H9 (cell line): ENCODE measurements around the gene SNRNP48. TPM values are rescaled to one million over a fixed set of nuclear protein-coding genes. Genes with fewer than 3 reads are reported as not detected.

Experiments used
- DNase-seq: peaks from one replicate; pipeline ENCODE4 v3.0.0-alpha.2; 2017
- H2AFZ ChIP-seq: one replicate; pipeline ENCODE4 v1.6.1; 2013; ENCODE audit warnings: mild to moderate bottlenecking, low read length, control low read depth, moderate library complexity
- H2AK5ac ChIP-seq: 2 replicates; pipeline ENCODE4 v1.6.1; 2013; ENCODE audit warnings: low read length, control low read depth, mixed read lengths; ENCODE audit not compliant: insufficient read length
- H2BK120ac ChIP-seq: one replicate; pipeline ENCODE4 v1.6.1; 2013; ENCODE audit warnings: low read depth, mild to moderate bottlenecking, low read length, control low read depth, inconsistent platforms; ENCODE audit not compliant: poor library complexity, severe bottlenecking
- H2BK12ac ChIP-seq: 2 replicates; pipeline ENCODE4 v1.6.1; 2013; ENCODE audit warnings: low read length, control low read depth, mixed read lengths, low read depth; ENCODE audit not compliant: insufficient read length
- H2BK15ac ChIP-seq: 2 replicates; pipeline ENCODE4 v1.6.1; 2013; ENCODE audit warnings: low read depth, low read length, control low read depth
- H2BK20ac ChIP-seq: one replicate; pipeline ENCODE4 v1.6.1; 2013; ENCODE audit warnings: low read depth, mild to moderate bottlenecking, low read length, control low read depth, inconsistent platforms; ENCODE audit not compliant: poor library complexity, severe bottlenecking
- H2BK5ac ChIP-seq: 2 replicates; pipeline ENCODE4 v1.6.1; 2013; ENCODE audit warnings: low read length, control low read depth, mixed read lengths; ENCODE audit not compliant: insufficient read length
- H3K14ac ChIP-seq: 2 replicates; pipeline ENCODE4 v1.6.1; 2013; ENCODE audit warnings: low read length, control low read depth; ENCODE audit not compliant: insufficient read depth
- H3K18ac ChIP-seq: 2 replicates; pipeline ENCODE4 v1.6.1; 2013; ENCODE audit warnings: low read depth, mild to moderate bottlenecking, mixed read lengths, low read length, control low read depth; ENCODE audit not compliant: insufficient read length
- H3K23ac ChIP-seq: 2 replicates; pipeline ENCODE4 v1.6.1; 2013; ENCODE audit warnings: low read length, control low read depth, mixed read lengths, low read depth; ENCODE audit not compliant: insufficient read length
- H3K23me2 ChIP-seq: 2 replicates; pipeline ENCODE4 v1.6.1; 2013; ENCODE audit warnings: low read depth, mild to moderate bottlenecking, mixed read lengths, low read length, control low read depth; ENCODE audit not compliant: insufficient read length, poor library complexity, severe bottlenecking
- H3K27ac ChIP-seq: 2 replicates; pipeline ENCODE4 v1.5.1; 2013; ENCODE audit warnings: low read length, control low read depth, mixed read lengths, low read depth; ENCODE audit not compliant: insufficient read length
- H3K27me3 ChIP-seq: 2 replicates; pipeline ENCODE4 v1.6.1; 2013; ENCODE audit warnings: low read length, control low read depth, inconsistent platforms; ENCODE audit not compliant: insufficient read depth
- H3K4ac ChIP-seq: 2 replicates; pipeline ENCODE4 v1.6.1; 2013; ENCODE audit warnings: low read depth, mild to moderate bottlenecking, control low read depth, inconsistent platforms, low read length, moderate library complexity
- H3K4me1 ChIP-seq: 2 replicates; pipeline ENCODE4 v1.6.1; 2013; ENCODE audit warnings: low read length, control low read depth, inconsistent platforms; ENCODE audit not compliant: insufficient read depth
- H3K4me2 ChIP-seq: 2 replicates; pipeline ENCODE4 v1.6.1; 2013; ENCODE audit warnings: low read length, control low read depth, mixed read lengths; ENCODE audit not compliant: insufficient read length, insufficient read depth
- H3K56ac ChIP-seq: 2 replicates; pipeline ENCODE4 v1.6.1; 2013; ENCODE audit warnings: low read depth, mild to moderate bottlenecking, mixed read lengths, low read length, control low read depth; ENCODE audit not compliant: insufficient read length
- H3K79me1 ChIP-seq: 2 replicates; pipeline ENCODE4 v1.6.1; 2013; ENCODE audit warnings: low read depth, mild to moderate bottlenecking, moderate library complexity, low read length, control low read depth, inconsistent platforms; ENCODE audit not compliant: insufficient read depth, poor library complexity, severe bottlenecking
- H3K79me2 ChIP-seq: 2 replicates; pipeline ENCODE4 v1.6.1; 2013; ENCODE audit warnings: low read length, control low read depth, inconsistent platforms; ENCODE audit not compliant: insufficient read depth
- H3K9ac ChIP-seq: 2 replicates; pipeline ENCODE4 v1.6.1; 2013; ENCODE audit warnings: low read length, control low read depth, mixed read lengths; ENCODE audit not compliant: insufficient read length; ENCODE audit errors: extremely low read depth
- H3K9me3 ChIP-seq: one replicate; pipeline ENCODE4 v1.6.1; 2013; ENCODE audit warnings: low read depth, low read length, inconsistent platforms; ENCODE audit not compliant: control insufficient read depth
- H3T11ph ChIP-seq: one replicate; pipeline ENCODE4 v1.6.1; 2013; ENCODE audit warnings: mild to moderate bottlenecking, low read length, control low read depth, inconsistent platforms
- H4K20me1 ChIP-seq: one replicate; pipeline ENCODE4 v1.6.1; 2013; ENCODE audit not compliant: control insufficient read depth, insufficient read length, insufficient read depth
- H4K5ac ChIP-seq: 2 replicates; pipeline ENCODE4 v1.6.1; 2013; ENCODE audit warnings: low read depth, mild to moderate bottlenecking, mixed read lengths, low read length, control low read depth; ENCODE audit not compliant: insufficient read length
- H4K8ac ChIP-seq: replicated peaks from 2 replicates; pipeline ENCODE4 v1.6.1; 2013; ENCODE audit warnings: low read length, control low read depth, mixed read lengths, low read depth; ENCODE audit not compliant: insufficient read length
- H4K91ac ChIP-seq: 2 replicates; pipeline ENCODE4 v1.6.1; 2013; ENCODE audit warnings: low read depth, mild to moderate bottlenecking, moderate library complexity, mixed read lengths, low read length, control low read depth; ENCODE audit not compliant: insufficient read length
- H3K27ac Mint-ChIP-seq, 3 experiments: 2 replicates in 2 of 3; 3 replicates in 1 of 3; pipeline ENCODE4 v1.8.0; 2020 to 2021; ENCODE audit warnings: mixed read lengths in 3 of 3, mild to moderate bottlenecking in 1 of 3, moderate library complexity in 1 of 3
- H3K27me3 Mint-ChIP-seq: 2 replicates; pipeline ENCODE4 v1.8.0; 2021; ENCODE audit warnings: low read depth, mild to moderate bottlenecking, moderate library complexity, mixed read lengths
- H3K36me3 Mint-ChIP-seq, 3 experiments: 2 replicates in 2 of 3; 3 replicates in 1 of 3; pipeline ENCODE4 v1.8.0; 2020 to 2021; ENCODE audit warnings: low read depth in 3 of 3, mixed read lengths in 3 of 3; ENCODE audit not compliant: insufficient read depth in 1 of 3
- H3K4me1 Mint-ChIP-seq, 2 experiments: 2 replicates each; pipeline ENCODE4 v1.8.0; 2020; ENCODE audit warnings: mixed read lengths in 2 of 2
- H3K4me3 Mint-ChIP-seq, 2 experiments: 2 replicates in 1 of 2; 3 replicates in 1 of 2; pipeline ENCODE4 v1.8.0; 2020 to 2021; ENCODE audit warnings: mild to moderate bottlenecking in 2 of 2, mixed read lengths in 2 of 2, moderate library complexity in 1 of 2
- H3K9me3 Mint-ChIP-seq, 2 experiments: 2 replicates in 1 of 2; 3 replicates in 1 of 2; pipeline ENCODE4 v1.8.0; 2020; ENCODE audit warnings: mild to moderate bottlenecking in 2 of 2, mixed read lengths in 2 of 2, moderate library complexity in 1 of 2
- WGBS: extraction: QIAGEN DNeasy Blood & Tissue Kit; methylation state at CpG from one replicate; pipeline ENCODE4 v1.1.7; 2013; ENCODE audit warnings: missing lambda C conversion rate, low lambda C conversion rate, mixed read lengths; ENCODE audit not compliant: insufficient read length; ENCODE audit errors: extremely low coverage; 5-methylcytosine and 5-hydroxymethylcytosine counted together
- total RNA-seq: library from RNA; stranded (reverse); gene quantifications from 2 replicates; pipeline ENCODE4 v1.2.1, GENCODE V29; 2021
- TF ChIP-seq, protein P1 (sequence below): fragments of 200-600 bp; sonication (generic); conservative IDR thresholded peaks from 3 replicates; pipeline ENCODE4 v1.8.0; 2021; ENCODE audit warnings: antibody characterized with exemption, mild to moderate bottlenecking

Gene SNRNP48
- total RNA-seq, 1 experiment from 2014 or later = 16.9 TPM

DNA sequence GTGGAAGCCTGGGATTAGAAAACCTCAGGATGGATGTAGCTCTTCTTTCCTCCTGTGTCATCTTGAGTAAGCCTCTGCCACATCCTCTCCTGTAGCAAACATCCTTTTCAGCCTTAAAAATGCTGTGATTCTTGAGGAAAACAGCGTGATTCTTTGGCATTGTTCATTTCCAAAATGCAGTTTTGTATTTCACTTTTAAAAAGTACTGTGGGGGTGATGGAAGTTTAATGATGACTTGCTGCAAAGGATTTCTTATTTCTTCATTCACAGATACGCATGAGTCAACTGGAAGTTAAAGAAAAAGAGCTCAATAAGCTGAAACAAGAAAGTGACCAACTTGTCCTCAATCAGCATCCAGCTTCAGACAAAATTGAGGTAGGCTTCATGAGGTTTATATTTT lies 23.9 kb upstream of the SNRNP48 start:
- H3K18ac ChIP-seq = no peak overlapping the region
- no peaks in the 10 kb centered on the region for H3K9me3 ChIP-seq
- no peak overlapping the region for H3K27ac ChIP-seq
- no peak for DNase-seq
- H3K27me3 Mint-ChIP-seq = no peaks in the 10 kb centered on the region
- no peak overlapping the region for H3K14ac ChIP-seq
- H2BK120ac ChIP-seq = no peak overlapping the region
- WGBS = no CpG with 5 or more reads among the region's 2 CpGs
- H3T11ph ChIP-seq = no peak overlapping the region
- no peaks in the 10 kb centered on the region for H4K20me1 ChIP-seq
- H3K27ac Mint-ChIP-seq = peak overlapping the region in 1 of 3 experiments; percentile 10; a peak in 1 of 7 replicates
- no peaks in the 10 kb centered on the region for H3K79me2 ChIP-seq
- H2AK5ac ChIP-seq = no peak overlapping the region
- no peak overlapping the region for H4K5ac ChIP-seq
- no peaks in the 10 kb centered on the region for H3K9me3 Mint-ChIP-seq
- TF ChIP-seq, protein P1, sequence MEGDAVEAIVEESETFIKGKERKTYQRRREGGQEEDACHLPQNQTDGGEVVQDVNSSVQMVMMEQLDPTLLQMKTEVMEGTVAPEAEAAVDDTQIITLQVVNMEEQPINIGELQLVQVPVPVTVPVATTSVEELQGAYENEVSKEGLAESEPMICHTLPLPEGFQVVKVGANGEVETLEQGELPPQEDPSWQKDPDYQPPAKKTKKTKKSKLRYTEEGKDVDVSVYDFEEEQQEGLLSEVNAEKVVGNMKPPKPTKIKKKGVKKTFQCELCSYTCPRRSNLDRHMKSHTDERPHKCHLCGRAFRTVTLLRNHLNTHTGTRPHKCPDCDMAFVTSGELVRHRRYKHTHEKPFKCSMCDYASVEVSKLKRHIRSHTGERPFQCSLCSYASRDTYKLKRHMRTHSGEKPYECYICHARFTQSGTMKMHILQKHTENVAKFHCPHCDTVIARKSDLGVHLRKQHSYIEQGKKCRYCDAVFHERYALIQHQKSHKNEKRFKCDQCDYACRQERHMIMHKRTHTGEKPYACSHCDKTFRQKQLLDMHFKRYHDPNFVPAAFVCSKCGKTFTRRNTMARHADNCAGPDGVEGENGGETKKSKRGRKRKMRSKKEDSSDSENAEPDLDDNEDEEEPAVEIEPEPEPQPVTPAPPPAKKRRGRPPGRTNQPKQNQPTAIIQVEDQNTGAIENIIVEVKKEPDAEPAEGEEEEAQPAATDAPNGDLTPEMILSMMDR = no peak
- peaks cover 28 to 85% (median 77%) of the 10 kb centered on the region in 3 experiments for H3K36me3 Mint-ChIP-seq
- H3K9ac ChIP-seq = no peak overlapping the region
- no peak overlapping the region for H3K4ac ChIP-seq
- H3K56ac ChIP-seq = no peak overlapping the region
- no peak overlapping the region for H2BK5ac ChIP-seq
- H3K23ac ChIP-seq = no peak overlapping the region
- H3K4me1 ChIP-seq = no peaks in the 10 kb centered on the region
- no peaks in the 10 kb centered on the region for H3K27me3 ChIP-seq
- H3K23me2 ChIP-seq = no peaks in the 10 kb centered on the region
- H3K4me1 Mint-ChIP-seq = 0 out of 4 replicates have a peak, but pooled peaks cover 0 to 4% of the 10 kb centered on the region in 2 experiments
- no peaks in the 10 kb centered on the region for H3K79me1 ChIP-seq
- H3K4me2 ChIP-seq = no peak overlapping the region
- no peak overlapping the region for H2BK12ac ChIP-seq
- H4K8ac ChIP-seq = no peak overlapping the region
- H2AFZ ChIP-seq = no peak overlapping the region
- no peak overlapping the region for H2BK20ac ChIP-seq
- H2BK15ac ChIP-seq = no peak overlapping the region
- H3K4me3 Mint-ChIP-seq = no peak overlapping the region
- no peak overlapping the region for H4K91ac ChIP-seq
